ENCODE results near the gene STPG1.

The STPG1 gene

GRCh38 chr1:24373710-24374109 lies 39.9 kb downstream of the STPG1 start:
- FAIRE-seq (no peak), DNase-seq (ENCODE audit: insufficient read length, low spot score) (no peak)

- FAIRE-seq (no peak), DNase-seq (ENCODE audit: insufficient read length, low spot score) (no peak)
These were observed 40.5 kb downstream of the STPG1 start for GRCh38 chr1:24373044-24373443.

GRCh38 chr1:24369801-24370200 lies 43.8 kb downstream of the STPG1 start:
- FAIRE-seq (no peak), DNase-seq (ENCODE audit: insufficient read length, low spot score) (no peak)

GRCh38 chr1:24369199-24369598 lies 44.4 kb downstream of the STPG1 start:
- FAIRE-seq, result no peak
- DNase-seq (ENCODE audit: insufficient read length, low spot score), result no peak

- DNase-seq (ENCODE audit: insufficient read length, low spot score), result no peak
- no peak for FAIRE-seq
These were observed 46.9 kb downstream of the STPG1 start for GRCh38 chr1:24366707-24367106.

- peak; percentile 59 for DNase-seq (ENCODE audit: insufficient read length, low spot score)
- no peak for FAIRE-seq
These were observed 48.5 kb downstream of the STPG1 start for GRCh38 chr1:24364975-24365678.

GRCh38 chr1:24364605-24364974 lies 49.0 kb downstream of the STPG1 start:
- DNase-seq (ENCODE audit: insufficient read length, low spot score), result no peak
- FAIRE-seq, result no peak

GRCh38 chr1:24363994-24364393 lies 49.6 kb downstream of the STPG1 start:
- no peak for DNase-seq (ENCODE audit: insufficient read length, low spot score)
- no peak for FAIRE-seq

GRCh38 chr1:24362982-24363614 lies 50.5 kb downstream of the STPG1 start:
- peak; percentile 33 for DNase-seq (ENCODE audit: insufficient read length, low spot score)
- no peak for FAIRE-seq

- FAIRE-seq, result no peak
- no peak for DNase-seq (ENCODE audit: insufficient read length, low spot score)
These were observed 51.2 kb downstream of the STPG1 start for GRCh38 chr1:24362396-24362795.

- DNase-seq (ENCODE audit: insufficient read length, low spot score) (no peak), FAIRE-seq (no peak)
These were observed 51.8 kb downstream of the STPG1 start for GRCh38 chr1:24361811-24362210.

GRCh38 chr1:24360681-24361080 lies 52.9 kb downstream of the STPG1 start:
- FAIRE-seq, result no peak
- DNase-seq (ENCODE audit: insufficient read length, low spot score), result no peak

- DNase-seq (ENCODE audit: insufficient read length, low spot score) (no peak), FAIRE-seq (no peak)
These were observed 56.5 kb downstream of the STPG1 start for GRCh38 chr1:24357038-24357437.

GRCh38 chr1:24355466-24355865 lies 58.1 kb downstream of the STPG1 start:
- no peak for DNase-seq (ENCODE audit: insufficient read length, low spot score)
- no peak for FAIRE-seq

- FAIRE-seq (peak; percentile 60), DNase-seq (ENCODE audit: insufficient read length, low spot score) (no peak)
These were observed 60.2 kb downstream of the STPG1 start for GRCh38 chr1:24353292-24353891.

- DNase-seq (ENCODE audit: insufficient read length, low spot score), result no peak
- no peak for FAIRE-seq
These were observed 61.5 kb downstream of the STPG1 start for GRCh38 chr1:24351918-24352627.

- no peak for FAIRE-seq
- DNase-seq (ENCODE audit: insufficient read length, low spot score), result no peak
These were observed 62.3 kb downstream of the STPG1 start for GRCh38 chr1:24351247-24351646.

GRCh38 chr1:24349891-24350290 lies 63.7 kb downstream of the STPG1 start:
- FAIRE-seq (no peak), DNase-seq (ENCODE audit: insufficient read length, low spot score) (no peak)

GRCh38 chr1:24348196-24348595 lies 65.4 kb downstream of the STPG1 start:
- FAIRE-seq, result no peak
- DNase-seq (ENCODE audit: insufficient read length, low spot score), result no peak

GRCh38 chr1:24347159-24347934 lies 66.2 kb downstream of the STPG1 start:
- DNase-seq (ENCODE audit: insufficient read length, low spot score) (no peak), FAIRE-seq (no peak)

- DNase-seq (ENCODE audit: insufficient read length, low spot score) (no peak), FAIRE-seq (no peak)
These were observed 68.2 kb downstream of the STPG1 start for GRCh38 chr1:24345334-24345733.
